Retinal pigment epithelial cell (primary cell): ENCODE results near the gene LAP3.
"Not testable (repeated sequence)": the region's sequence is repeated elsewhere in the genome, so short reads cannot be mapped to it uniquely, and the experiment has no call there.

Experiments used
- DNase-seq: peaks from one replicate; pipeline ENCODE4 v3.0.0-alpha.2; 2010; ENCODE audit warnings: low read depth
- H3K4me3 ChIP-seq: 2 replicates; pipeline ENCODE4 v1.5.1; 2011; ENCODE audit warnings: mild to moderate bottlenecking, low read length, control low read depth, moderate library complexity
- TF ChIP-seq, protein P1 (sequence below): conservative IDR thresholded peaks from 2 replicates; pipeline ENCODE4 v1.5.1; 2011; ENCODE audit warnings: low read depth, low read length, control low read depth, inconsistent platforms

The LAP3 gene

DNA sequence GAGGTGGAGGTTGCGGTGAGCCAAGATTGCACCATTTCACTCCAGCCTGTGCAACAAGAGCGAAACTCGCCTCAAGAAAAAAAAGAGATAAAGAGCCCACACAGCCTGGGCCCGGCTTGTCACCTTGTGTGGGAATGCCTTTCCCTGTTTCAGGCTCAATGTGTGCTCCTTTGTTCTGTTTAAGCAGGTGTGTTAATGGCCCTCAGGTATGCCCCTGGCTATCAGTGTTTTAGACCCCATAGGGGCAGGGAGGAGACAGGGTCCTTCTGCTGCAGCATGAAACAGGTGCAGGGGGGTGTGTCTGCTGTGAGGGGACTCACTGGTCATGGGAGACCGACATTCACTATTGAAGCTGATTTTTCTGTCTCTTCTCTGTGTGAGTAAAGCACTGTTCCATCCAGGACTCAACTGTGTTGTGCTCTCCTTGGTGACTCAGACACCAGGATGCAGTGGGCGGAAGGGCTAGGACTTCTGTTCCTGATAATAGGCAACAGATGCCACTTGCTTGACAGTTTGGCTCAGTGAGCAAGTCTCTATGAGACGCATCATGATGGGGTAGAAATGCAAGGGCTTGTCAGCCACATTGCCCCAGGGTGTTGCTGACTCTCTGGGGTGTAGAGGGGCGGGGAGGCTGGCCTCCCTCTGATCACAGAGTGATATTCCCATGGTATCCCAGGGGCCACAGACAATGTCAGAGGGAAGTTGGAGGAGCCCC lies 15.6 kb upstream of the LAP3 start:
- TF ChIP-seq, protein P1, sequence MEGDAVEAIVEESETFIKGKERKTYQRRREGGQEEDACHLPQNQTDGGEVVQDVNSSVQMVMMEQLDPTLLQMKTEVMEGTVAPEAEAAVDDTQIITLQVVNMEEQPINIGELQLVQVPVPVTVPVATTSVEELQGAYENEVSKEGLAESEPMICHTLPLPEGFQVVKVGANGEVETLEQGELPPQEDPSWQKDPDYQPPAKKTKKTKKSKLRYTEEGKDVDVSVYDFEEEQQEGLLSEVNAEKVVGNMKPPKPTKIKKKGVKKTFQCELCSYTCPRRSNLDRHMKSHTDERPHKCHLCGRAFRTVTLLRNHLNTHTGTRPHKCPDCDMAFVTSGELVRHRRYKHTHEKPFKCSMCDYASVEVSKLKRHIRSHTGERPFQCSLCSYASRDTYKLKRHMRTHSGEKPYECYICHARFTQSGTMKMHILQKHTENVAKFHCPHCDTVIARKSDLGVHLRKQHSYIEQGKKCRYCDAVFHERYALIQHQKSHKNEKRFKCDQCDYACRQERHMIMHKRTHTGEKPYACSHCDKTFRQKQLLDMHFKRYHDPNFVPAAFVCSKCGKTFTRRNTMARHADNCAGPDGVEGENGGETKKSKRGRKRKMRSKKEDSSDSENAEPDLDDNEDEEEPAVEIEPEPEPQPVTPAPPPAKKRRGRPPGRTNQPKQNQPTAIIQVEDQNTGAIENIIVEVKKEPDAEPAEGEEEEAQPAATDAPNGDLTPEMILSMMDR: no peak
- no peak for DNase-seq
- H3K4me3 ChIP-seq: no peak overlapping the region

DNA sequence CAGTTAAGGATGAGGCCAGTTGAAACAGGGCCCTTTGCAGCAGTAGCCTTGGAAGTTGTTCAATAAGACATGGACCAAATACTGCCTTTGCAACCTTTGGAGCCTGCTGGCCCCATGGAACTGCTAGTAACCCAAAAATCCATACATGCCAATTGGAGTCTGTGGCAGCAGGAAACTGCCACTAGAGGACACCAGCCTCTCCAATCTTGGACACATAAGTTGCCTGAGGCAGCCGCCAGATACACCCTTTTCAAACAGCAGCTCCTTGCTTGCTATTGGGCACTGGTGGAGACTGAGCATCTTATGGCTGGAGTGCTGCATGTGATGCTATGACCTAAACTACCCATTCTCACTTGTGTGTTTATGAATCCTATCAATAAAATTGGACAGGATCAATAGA lies 14.8 kb upstream of the LAP3 start:
- DNase-seq: no peak
- TF ChIP-seq, protein P1: peak; percentile 24
- H3K4me3 ChIP-seq: no peak overlapping the region

DNA sequence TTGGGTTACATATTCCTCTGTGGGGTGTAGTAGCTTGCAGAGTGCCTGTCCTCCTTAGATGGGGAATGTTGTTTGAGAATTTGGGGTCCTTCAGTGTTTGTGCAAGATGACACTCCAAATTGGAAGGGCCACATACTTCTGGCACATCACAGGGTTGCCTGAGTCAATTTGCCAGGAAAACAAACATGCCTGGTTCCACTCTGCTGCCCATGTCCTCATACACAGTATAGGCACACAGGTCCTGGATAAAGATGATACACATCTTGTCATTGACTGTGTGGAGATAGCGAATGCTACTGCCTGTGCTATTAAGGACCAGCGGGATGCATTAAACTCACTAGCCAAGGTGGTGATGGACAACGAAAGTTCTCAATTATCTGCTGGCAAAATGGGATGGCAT lies 11.2 kb upstream of the LAP3 start:
- H3K4me3 ChIP-seq: no peak overlapping the region
- TF ChIP-seq, protein P1: no peak
- DNase-seq: no peak

DNA sequence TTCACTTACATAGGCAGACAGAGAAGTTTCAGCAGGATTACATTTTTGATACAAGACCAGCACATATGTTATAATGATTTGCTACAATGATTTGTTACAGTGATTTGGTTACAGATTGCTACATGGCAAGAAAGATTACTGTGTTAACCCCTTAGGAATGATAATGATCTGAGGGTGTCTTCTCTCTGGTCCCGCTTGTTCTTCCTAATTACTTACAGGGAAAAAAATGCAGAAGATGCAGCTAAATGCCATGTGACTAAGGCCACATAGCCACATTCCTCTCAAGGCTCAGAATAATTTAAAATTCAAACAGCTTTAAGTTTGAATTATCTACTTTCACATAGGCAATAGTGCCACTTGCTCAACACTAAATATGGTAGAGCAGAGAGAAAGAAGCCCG lies 9.7 kb upstream of the LAP3 start:
- no peak overlapping the region for H3K4me3 ChIP-seq
- DNase-seq: no peak

DNA sequence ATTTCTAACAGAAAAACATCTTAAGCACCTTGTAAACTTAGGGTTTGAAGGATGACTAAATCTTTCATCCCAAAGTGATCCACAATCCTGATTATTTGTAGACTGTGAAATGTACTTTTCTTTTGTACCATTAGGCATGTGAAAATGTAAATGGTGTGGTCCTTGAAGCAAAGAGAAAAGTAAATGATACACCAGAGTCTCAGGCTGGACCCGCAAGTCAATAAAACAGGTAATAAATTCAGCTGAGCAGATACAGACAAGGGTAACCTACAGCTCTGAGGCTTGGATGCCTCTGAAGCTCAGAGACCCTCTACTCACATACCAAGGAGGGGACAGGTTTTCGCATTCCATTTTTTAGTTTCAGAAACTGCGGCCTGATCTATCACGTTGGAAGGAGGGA lies 2.8 kb upstream of the LAP3 start:
- no peak overlapping the region for H3K4me3 ChIP-seq
- TF ChIP-seq, protein P1: no peak
- DNase-seq: no peak

More for the DNA sequence above, 9.7 kb upstream of the LAP3 start:
- TF ChIP-seq, protein P1: no peak

DNA sequence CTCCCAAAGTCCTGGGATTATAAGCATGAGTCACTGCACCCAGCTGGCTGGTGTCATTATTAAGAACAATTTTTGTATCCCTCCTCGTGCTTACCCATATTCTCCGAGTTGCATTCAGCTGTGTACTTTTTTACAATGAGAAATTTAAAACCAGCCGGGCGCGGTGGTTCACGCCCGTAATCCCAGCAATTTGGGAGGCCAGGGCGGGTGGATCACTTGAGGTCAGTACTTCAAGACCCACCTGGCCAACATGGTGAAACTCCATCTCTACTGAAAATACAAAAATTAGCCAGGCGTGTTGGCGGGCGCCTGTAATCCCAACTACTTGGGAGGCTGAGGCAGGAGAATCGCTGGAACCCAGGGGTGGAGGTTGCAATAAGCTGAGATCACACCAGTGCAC lies 1.8 kb upstream of the LAP3 start:
- H3K4me3 ChIP-seq, DNase-seq: not testable (repeated sequence)

DNA sequence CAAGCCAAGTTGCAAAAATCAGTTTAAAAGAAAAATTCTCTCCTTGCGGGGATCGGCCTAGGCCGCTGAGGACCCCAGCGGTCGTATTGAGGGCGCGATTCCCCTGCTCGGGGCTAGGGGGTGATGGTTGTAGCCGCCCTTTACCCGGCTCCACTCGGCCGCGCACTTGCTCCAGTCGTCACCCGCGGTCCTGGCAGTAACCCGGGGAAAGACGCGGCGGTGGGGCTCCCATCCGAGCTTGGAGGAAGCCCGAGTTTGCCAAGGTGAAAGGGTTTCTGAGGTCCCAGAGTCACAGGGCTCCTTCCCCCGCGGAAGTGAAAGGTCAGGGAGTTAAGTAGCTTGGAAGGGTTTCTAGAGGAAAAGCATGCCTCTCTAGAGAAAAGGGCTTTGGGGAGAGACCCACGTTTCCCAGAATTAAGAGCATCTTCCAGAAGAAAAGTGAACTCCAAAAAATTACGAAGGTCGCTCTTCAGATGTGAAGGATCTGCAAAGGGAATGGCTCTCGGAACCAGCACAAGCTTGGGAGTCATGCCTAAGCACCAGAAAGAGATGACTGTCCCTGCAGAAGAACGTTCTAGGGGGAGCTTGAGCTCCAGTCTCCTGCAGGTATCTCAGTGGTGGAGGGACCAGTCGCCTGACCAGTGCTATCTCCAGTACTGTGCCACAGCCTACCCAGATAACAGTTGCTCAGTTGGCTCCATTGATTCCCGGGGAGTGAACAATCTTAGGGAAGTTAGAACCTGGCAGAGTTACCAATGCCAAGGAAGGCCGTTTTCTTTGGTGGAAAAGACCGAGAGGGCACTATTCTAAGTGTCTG lies 875 bp downstream of the LAP3 start:
- peak overlapping the region; percentile 74 for H3K4me3 ChIP-seq
- DNase-seq: peak; percentile 7
- TF ChIP-seq, protein P1: peak; percentile 7
